TTC549 (cell line): ENCODE measurements around the gene TAF1.
"Not testable (repeated sequence)": the region's sequence is repeated elsewhere in the genome, so short reads cannot be mapped to it uniquely, and the experiment has no call there.

Experiments
- FAIRE-seq: peaks from 2 replicates; lab custom pipeline; 2012; peaks lifted over from hg19 to GRCh38; lab: Jason Lieb, UNC

TAF1 gene

DNA sequence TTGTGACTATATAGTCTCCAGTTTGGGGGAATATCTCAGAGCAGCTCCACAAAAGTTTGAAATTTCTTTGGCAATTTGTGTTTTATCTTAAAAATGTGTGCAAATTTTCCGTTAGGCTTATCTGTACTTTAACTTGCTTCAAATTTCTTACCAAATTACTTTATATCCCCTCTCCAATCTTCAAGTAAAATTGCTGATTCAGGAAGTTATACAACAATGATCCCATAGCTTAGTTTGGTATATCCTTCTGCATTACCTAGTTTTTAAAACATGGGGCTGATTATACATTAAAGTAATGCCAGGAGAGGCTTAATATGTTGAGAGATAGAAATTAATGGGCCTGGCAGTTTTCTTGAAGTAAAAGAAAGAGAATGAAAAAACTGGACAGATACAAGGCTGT lies 66.6 kb downstream of the TAF1 start:
- no peak for FAIRE-seq

DNA sequence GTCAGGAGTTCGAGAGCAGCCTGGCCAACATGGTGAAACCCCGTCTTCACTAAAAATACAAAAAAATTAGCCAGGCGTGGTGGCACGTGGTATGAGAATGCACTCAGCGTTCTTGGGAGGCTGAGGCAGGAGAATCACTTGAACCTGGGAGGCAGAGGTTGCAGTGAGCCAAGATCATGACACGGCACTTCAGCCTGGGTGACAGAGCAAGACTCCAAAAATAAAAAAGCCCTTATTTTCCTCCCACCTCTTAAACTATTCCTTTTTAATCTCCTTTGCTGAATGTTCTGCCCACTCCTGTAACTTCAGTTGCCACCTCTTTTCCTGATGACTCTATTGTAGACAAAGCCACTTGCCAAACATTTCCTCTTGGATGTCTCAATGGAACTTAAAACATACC lies 72.6 kb downstream of the TAF1 start:
- FAIRE-seq: no peak

DNA sequence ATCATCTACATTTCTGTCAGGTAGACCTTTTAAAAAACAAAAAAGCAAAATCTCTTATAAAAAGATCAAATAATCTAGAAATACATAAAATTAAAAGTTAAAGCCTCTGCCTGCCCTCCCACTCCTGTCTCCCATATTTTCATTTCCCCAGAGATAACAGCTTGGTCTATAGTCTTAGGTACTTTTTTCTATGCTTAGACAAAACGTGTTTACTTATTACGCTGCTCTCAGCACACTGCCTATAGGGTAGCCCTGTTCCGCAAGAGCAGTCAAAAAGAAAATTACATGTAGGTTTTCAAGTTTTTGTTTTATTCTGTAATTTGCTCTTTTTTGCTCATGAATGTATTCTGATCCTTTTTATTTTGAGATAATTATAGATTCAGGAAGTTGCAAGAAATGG lies 73.3 kb downstream of the TAF1 start:
- FAIRE-seq: no peak

DNA sequence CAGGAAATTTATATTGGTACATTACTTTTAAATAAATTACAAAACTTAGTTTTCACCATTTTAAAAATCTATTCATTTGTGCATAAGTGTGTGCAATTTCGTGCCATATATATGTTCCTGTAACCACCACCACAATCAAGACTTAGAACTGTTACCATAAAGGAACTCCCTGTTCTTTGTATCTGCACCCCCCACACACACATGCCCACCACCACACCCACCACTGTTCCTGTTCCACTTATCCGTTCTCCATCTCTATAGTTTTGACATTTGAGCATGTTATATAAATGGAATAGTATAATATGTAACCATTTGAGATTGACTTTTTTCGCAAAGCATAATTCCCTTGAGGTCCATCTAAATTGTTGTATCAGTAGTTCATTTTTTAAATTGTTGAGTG lies 73.7 kb downstream of the TAF1 start:
- no peak for FAIRE-seq

DNA sequence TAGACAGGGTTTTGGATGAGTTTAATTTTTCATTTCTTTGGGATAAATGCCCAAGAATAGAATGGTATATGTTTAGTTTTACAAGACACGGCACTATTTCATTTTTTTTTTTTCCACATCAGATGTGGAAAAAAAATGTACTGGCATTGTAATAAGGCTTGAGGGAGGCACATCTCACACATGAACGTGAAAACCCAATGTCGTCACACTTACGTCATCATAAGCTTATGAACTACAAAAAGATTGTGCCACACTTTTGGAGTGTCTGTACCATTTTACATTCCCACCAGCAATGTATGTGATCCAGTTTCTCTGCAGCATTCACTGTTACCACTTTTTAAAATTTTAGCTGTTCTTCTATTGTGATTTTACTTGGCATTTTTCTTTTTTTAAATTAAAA lies 74.2 kb downstream of the TAF1 start:
- no peak for FAIRE-seq

DNA sequence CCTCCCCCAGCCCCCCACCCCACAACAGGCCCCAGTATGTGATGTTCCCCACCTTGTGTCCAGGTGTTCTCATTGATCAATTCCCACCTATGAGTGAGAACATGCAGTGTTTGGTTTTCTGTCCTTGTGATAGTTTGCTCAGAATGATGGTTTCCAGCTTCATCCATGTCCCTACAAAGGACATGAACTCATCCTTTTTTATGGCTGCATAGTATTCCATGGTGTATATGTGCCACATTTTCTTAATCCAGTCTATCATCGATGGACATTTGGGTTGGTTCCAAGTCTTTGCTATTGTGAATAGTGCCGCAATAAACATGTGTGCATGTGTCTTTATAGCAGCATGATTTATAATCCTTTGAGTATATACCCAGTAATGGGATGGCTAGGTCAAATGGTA lies 75.7 kb downstream of the TAF1 start:
- FAIRE-seq: not testable (repeated sequence)

DNA sequence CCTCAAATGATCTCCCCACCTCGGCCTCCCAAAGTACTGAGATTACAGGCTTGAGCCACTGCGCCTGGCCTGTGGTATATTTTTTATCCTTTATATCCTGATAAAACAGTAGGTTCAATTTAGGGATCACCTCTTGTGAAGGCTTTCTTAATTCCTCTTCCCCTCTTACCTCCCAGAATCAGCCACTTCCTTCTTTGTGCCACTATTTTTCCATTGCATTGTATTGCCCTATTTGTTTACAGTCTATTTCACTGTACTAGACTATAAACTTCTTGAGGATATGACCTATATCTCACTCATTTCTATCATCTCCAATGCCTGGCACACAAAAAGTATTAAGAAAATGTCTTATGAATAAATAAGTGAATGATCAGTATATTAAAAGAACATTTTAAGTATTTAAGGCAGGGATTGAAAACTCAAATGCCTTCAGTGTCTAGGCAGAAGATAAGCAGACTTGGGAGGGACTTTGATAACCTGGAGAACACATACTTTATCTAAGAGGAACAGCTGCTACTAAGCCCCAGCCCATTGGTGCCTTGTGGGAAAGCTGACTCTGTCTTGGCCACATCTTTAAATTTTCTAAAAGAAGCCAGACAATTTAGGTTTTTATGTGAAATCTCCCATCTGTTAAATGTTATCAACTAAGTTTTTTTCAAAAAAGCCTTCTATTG lies 84.4 kb downstream of the TAF1 start:
- no peak for FAIRE-seq

DNA sequence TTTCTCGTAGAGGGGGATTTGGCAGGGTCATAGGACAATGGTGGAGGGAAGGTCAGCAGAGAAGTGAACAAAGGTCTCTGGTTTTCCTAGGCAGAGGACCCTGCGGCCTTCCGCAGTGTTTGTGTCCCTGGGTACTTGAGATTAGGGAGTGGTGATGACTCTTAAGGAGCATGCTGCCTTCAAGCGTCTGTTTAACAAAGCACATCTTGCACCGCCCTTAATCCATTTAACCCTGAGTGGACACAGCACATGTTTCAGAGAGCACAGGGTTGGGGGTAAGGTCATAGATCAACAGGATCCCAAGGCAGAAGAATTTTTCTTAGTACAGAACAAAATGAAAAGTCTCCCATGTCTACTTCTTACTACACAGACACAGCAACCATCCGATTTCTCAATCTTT lies 85.4 kb downstream of the TAF1 start:
- FAIRE-seq: not testable (repeated sequence)

DNA sequence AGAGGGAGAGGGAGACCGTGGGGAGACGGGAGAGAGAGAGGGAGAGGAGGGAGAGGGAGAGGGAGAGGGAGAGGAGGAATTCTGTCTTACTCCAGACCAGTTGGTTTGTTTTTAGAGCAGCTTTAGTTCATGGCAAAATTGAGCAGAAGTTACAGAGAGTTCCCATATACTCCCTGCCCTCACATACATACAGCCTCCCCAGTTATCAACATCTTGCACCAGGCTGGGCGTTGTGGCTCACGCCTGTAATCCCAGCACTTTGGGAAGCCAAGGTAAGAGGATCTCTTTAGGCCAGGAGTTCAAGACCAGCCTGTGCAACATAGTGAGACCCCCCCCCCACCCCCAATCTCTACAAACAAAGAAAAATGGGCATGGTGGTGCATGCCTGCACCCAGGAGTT lies 86.9 kb downstream of the TAF1 start:
- FAIRE-seq: no peak

DNA sequence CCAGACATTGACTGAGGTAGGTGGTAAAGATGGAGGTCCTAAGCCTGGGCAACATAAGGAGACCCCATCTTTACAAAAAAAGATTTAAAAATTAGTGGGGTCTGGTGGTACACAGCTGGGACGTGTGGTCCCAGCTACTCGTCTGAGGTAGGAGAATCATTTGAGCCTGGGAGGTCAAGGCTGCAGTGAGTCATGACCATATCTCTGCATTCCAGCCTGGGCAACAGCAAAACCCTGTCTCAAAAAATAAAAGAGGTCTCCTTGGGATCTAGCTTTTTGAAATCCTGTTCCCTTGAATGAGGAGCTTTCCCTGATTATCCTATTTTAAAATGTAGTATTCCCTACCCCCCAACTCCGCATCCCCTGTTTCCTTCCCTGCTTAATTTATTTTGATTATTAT lies 88.1 kb downstream of the TAF1 start:
- no peak for FAIRE-seq

DNA sequence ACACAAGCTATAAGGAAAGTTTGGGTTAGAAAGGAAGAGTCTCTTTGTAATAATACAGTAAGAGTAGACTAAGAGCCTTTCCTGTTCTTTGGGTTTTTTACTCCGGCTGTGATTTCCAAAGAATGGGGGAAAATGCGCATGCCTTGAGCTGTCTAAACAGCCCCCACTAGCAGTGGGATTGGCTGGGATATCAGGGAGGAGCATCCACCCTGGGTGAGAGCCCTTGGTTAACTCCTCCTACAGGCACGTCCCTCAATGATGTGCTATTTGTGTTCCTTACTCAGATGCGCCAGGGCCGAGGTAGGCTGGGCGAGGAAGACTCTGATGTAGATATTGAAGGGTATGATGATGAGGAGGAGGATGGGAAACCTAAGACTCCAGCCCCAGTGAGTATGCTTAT lies 92.7 kb downstream of the TAF1 start:
- FAIRE-seq: no peak

DNA sequence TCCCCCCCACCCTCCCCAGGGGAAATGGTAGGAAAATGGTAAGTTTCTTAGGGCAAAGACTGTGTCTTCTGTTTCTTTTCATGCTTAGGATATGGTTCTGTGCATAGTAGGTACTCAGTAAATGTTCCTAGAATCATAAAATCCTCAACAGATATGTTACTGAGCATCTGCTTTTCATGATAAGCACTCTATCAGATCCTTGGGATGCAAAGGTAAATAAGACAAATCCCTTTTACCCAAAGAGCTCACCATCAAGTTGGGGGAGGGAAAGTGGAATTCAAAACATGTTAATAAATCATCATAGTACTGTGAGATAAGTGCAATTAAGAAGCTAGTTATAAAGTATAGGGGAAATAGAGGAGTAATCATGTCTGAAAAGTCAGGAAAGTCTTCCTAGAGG lies 98.8 kb downstream of the TAF1 start:
- FAIRE-seq: no peak

DNA sequence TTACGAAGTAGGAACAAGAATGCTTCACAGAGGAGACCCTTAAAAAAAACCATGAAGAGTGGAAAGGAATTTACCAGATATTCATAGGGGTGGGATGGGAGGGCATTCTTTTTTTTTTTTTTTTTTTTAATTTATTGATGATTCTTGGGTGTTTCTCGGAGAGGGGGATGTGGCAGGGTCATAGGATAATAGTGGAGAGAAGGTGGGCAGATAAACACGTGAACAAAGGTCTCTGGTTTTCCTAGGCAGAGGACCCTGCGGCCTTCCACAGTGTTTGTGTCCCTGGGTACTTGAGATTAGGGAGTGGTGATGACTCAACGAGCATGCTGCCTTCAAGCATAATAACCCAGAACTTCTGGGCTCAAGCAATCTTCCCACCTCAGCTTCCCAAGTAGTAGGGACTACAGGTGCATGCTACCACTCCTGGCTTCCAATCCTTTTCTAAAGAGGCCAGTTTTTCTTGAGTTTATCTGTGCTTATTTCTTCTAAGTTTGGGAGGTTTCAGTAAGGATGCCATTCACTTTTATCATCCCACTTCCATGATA lies 100.9 kb downstream of the TAF1 start:
- FAIRE-seq: no peak

DNA sequence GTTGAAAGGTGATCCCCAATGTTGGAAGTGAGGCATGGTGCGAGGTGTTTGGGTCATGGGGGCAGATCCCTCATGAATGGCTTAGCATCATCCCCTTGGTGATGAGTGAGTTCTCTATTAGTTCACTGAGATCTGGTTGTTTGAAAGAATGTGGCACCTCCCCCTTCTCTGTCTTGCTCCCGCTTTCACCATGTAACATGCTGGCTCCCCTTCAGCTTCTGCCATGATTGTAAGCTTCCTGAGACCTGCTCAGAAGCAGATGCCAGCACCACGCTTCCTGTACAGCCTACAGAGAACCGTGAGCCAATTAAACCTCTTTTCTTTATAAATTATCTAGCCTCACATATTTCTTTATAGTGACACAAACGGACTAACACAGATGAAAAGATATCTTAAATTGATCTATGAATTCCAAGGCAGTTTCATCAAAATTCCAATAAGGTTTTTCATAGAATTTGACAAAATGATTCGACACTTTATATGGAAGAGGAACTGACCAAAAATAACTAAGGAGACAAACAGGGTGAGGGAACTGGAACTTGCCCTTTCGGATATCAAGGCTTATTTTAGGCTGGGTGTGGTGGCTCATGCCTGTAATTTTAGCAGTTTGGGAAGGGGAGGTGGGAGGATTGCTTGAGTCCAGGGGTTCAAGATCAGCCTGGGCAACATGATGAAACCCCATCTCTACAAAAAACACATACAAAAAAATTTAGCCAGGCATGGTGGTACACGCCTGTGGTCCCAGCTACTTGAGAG lies 109.8 kb downstream of the TAF1 start:
- no peak for FAIRE-seq

DNA sequence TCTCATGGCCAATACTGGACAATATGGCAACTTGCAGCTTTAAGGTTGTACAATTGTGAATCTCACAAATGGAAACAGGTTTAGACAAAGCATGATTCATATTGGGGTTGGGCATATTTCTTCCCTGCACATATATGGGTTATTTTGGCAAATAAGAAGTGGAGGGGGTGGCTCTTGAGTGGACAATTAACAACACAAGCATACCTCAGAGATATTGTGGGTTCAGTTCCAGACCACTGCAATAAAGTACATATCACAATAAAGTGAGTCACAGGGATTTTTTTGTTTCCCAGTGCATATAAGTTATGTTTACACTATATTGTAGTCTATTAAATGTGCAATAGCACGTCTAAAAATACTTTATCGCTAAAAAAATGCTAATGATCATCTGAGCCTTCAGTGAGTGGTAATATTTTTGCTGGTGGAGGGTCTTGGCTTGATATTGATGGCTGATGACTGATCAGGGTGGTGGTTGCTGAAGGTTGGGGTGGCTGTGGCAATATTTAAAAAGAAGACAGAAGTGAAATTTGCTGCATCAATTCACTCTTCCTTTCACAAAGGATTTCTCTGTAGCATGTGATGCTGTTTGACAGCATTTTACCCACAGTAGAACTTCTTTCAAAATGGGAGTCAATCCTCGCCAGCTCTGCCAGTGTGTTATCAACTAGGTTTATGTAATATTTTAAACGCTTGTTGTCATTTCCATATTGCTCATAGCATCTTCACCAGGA lies 116.2 kb downstream of the TAF1 start:
- FAIRE-seq: no peak

DNA sequence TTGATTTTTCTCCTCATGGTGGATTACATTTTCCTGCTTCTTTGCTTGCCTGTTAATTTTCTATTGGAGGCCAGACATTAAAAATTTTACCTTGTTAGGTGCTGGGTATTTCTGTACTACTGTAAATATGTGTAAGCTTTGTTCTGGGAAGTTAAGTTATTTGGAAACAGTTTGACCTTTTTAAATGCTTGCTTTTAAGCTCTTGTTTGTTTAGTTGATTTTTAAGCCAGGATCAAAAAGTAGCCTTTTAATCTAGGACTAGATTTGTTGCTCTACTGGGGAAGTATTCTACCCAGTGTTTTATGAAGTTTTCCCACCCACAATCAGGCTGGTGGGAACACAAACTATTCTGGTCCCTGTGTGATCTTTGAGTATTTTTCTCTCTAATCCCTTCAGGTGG lies 121.7 kb downstream of the TAF1 start:
- FAIRE-seq: no peak

DNA sequence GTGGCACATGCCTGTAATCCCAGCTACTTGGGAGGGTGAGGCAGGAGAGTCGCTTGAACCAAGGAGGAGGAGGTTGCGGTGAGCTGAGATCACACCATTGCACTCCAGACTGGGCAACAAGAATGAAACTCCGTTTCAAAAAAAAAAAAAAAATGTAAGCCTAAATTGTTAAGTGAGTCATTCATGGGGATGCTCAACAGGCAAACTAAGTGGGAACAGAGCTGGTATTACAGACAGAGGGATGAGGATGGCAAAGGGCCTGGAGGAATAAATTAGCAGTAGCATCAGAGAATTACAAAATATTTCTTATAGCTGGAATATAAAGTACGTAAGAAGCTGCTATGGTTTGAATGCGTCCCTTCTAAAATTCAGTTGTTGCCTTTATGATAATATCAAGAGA lies 123.4 kb downstream of the TAF1 start:
- no peak for FAIRE-seq

DNA sequence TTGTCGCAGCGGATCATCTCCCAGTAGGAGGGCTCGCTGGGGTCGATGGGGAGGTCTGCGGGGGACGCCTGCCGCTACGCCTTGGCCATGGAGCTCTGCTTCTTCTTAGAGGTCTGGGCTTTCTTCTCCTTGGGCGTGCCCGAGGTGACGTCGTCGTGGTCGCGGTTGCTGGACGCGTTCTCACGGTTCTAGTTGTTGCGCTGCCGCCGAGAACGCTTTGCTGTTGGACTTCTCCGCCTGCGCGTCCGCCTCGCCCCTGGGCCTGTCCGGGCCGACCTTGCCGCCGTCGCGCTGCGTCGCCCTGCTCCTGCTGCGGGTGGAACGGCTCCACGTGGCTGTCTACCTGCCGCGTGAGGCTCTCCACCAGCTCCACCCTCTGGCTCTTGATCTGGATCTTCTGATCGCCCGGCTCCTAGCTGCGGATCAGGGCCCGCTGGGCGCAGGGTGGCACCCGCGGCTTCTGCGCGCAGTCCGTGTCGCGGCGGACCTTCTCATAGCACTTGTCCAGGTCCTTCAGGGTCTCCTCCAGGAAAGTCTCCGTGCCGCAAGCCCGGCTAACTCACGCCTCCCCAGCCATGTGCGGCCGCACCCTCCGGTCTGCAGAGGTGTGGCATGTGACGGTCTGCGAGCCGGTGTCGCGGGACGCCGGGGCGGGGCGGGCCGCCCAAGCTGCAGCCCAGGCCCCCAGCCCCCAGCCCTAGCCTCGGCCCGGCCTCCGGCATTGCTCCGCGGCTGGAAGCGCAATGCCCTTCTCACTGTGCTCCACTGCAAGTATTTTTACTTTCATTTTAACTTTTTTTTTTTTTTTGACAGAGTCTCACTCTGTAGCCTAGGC lies 126.3 kb downstream of the TAF1 start:
- FAIRE-seq: no peak

DNA sequence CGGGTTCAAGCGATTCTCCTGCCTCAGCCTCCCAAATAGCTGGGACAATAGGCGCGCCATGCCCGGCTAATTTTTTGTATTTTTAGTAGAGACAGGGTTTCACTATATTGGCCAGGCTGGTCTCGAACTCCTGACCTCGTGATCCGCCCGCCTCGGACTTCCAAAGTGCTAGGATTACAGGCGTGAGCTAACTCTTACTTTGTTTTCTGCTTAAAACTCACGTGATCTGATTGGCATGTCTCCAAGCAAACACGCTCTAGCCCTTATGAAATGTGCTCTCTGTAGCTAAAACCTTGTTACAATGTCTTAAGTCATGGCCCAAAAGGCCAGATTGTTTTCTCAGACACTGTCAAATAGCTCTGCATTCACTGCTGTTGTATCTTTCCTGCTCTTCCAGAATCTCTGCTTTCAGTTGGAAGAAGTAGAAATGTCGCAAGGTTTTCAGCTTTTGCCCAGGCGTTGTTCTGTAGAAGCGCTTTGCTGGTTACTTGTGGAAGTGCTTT lies 127.0 kb downstream of the TAF1 start:
- no peak for FAIRE-seq

DNA sequence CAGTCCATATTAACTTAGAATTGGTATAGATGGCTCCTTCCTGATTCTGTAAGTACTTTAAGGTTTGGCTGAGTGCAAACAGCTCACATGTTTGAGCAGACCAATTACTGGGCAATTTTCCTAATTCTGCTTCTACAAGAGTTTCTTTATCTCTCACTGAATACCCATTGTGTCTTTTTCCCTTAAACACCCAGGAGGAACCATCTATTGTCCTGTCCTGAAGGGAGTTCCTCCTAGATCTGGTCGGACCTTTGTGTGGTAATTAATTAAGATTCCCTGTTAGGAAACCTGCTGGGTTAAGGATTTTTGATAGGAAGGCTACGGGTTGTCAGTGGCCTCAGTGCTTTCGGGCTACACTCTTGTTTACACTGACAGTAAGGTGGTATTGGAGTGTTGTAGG lies 129.8 kb downstream of the TAF1 start:
- not testable (repeated sequence) for FAIRE-seq

DNA sequence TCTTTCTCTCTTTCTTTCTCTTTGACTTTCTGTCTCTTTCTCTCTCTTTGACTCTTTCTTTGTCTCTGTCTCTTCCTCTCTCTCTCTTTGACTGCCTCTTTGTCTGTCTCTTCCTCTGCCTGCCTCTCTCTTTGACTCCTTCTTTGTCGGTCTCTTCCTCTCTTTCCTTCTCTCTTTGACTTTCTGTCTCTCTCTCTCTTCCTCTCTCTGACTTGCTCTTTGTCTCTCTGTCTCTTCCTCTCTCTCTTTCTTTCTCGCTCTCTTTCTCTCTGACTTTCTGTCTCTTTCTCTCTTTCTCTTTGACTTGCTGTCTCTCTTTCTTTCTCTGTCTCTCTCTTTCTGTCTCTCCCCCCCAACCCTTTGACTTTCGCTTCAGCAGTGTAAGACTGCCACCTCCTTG lies 130.3 kb downstream of the TAF1 start:
- FAIRE-seq: no peak

DNA sequence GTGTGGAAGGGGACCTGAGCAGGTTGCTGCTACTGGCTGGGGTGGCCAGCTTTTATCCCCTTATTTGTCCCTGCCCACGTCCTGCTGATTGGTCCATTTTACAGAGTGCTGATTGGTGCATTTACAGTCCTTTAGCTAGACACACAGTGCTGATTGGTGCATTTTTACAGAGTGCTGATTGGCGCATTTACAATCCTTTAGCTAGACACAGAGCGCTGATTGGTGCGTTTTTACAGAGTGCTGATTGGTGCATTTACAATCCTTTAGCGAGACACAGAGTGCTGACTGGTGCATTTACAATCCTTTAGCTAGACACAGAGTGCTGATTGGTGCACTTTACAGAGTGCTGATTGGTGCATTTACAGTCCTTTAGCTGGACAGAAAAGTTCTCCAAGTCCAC lies 135.9 kb downstream of the TAF1 start:
- FAIRE-seq: not testable (repeated sequence)
